ENCODE measurements around the gene NAT8L. TPM values are rescaled to one million over a fixed set of nuclear protein-coding genes. Genes with fewer than 3 reads are reported as not detected.

The NAT8L gene
- total and polyA plus RNA-seq, 4 donors = 8.8 to 62.2 (median 37.1) TPM

DNA sequence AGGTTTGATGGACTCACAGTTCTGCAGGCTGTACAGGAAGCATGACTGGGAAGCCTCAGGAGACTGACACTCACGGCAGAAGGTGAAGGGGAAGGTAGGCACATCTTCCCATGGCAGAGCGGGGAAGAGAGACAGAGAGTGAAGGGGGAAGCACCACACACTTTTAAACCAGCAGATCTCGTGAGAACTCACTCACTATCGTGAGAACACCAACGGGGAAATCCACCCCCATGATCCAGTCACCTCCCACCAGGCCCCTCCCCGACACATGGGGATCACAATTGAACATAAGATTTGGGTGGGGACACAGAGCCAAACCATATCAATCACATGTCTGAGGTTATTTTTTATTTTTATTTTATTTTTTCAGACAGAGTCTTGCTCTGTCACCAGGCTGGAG lies 4.9 kb upstream of the NAT8L start:
- no CpG with 5 or more reads among the region's 6 CpGs for WGBS (ENCODE audit: insufficient coverage)
- Histone ChIP-seq H3K27me3 (ENCODE audit: control insufficient read depth, insufficient read depth, low read length) (peaks cover 2% of the 10 kb centered on the region), H3K27ac (ENCODE audit: low read depth, low read length) (no peak overlapping the region), H3K9me3 (ENCODE audit: control insufficient read depth, insufficient read depth, low read length) (no peaks in the 10 kb centered on the region), H3K4me1 (ENCODE audit: control insufficient read depth, insufficient read depth, low read length) (peaks cover 11% of the 10 kb centered on the region), H3K4me3 (ENCODE audit: low read depth, low read length) (no peak overlapping the region), H3K36me3 (ENCODE audit: control insufficient read depth, insufficient read depth, low read length) (peaks cover 6% of the 10 kb centered on the region)
- DNase-seq (ENCODE audit: low read depth in 4 of 6, low spot score in 6 of 6) = no peak

DNA sequence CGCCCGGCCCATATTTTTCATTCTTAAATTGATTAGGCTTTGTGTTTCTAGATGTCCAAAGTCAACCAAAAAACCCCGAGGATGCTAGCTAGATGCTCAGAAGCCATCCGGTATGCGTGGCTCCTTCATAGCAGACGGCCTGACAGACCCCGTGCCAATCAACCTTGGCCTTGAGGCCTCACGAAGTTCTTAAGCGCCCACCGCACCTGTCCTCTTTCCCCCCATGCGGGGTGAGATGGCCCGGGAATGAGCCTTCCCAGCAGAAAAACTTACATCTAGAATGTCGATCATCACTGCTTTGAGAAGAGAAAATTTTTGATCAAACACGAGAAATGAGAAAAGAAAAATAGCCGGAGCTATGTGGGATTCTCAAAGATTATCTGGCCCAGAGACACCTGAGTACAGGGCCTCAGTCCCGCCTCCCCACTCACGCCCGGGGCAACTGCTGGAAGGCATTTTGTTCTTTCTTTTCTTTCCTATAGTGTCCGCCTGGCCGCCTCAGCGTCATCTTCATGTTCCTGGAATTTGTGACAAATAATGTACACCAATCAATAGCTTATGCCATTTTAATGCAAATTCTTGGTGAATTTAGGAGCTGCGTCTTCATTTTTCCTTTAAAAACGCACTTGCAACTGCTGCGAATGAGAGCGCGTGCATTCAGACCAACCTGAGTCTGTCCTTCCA lies 1.6 kb upstream of the NAT8L start:
- Histone ChIP-seq H3K27me3 (ENCODE audit: control insufficient read depth, insufficient read depth, low read length) (peaks cover 2% of the 10 kb centered on the region), H3K36me3 (ENCODE audit: control insufficient read depth, insufficient read depth, low read length) (peaks cover 19% of the 10 kb centered on the region), H3K4me3 (ENCODE audit: low read depth, low read length) (no peak overlapping the region), H3K27ac (ENCODE audit: low read depth, low read length) (no peak overlapping the region), H3K4me1 (ENCODE audit: control insufficient read depth, insufficient read depth, low read length) (peaks cover 35% of the 10 kb centered on the region), H3K9me3 (ENCODE audit: control insufficient read depth, insufficient read depth, low read length) (no peaks in the 10 kb centered on the region)
- WGBS (ENCODE audit: insufficient coverage) = 56% methylated on average over 11 of the region's 26 CpGs
- DNase-seq (ENCODE audit: low read depth in 4 of 6, low spot score in 6 of 6) = peak in 1 of 6 donors; percentile 46

DNA sequence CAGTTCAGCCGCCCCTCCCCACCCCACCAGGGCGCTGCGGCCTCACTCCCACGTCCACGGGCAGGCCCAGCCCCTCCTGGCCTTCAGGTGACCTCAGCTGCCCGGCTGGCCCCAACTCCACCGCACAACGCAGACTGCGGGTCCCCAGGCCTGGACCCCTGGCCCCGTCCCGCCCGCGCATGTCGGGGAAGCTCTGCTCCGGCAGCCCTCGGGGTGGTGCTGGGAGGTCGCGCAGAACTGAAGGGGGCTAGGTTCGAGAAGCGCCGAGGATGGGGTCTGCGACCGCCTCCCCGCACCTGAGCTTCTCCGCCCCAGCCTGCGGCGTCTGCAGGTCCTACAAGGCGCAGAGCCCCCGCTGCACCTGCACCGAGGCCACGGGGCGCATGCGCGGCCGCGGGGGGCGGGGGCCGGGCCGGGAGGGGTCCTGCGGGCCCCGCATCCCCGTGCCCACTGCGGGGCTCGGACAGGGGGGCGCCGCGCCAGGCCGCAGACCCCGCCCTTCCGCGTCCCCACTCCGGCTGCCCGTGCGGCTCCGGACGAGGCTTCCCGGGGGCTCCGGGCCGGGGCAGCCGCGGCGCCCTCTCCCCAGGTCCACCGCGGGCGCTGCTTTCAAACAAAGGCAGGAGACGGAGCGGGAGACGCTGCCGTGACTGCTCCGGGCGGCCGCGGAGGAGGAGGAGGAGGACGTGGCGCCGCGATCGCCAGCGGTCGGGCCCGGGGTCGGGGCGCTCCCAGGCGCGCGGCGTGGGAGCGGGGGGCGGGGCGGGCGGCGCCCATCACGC lies 672 bp upstream of the NAT8L start:
- WGBS (ENCODE audit: insufficient coverage) = under 1% methylated on average over 90 of the region's 93 CpGs
- Histone ChIP-seq H3K4me1 (ENCODE audit: control insufficient read depth, insufficient read depth, low read length) (peaks cover 44% of the 10 kb centered on the region), H3K27ac (ENCODE audit: low read depth, low read length) (peak overlapping the region; percentile 75), H3K36me3 (ENCODE audit: control insufficient read depth, insufficient read depth, low read length) (peaks cover 29% of the 10 kb centered on the region), H3K27me3 (ENCODE audit: control insufficient read depth, insufficient read depth, low read length) (peaks cover 2% of the 10 kb centered on the region), H3K9me3 (ENCODE audit: control insufficient read depth, insufficient read depth, low read length) (no peaks in the 10 kb centered on the region), H3K4me3 (ENCODE audit: low read depth, low read length) (peak overlapping the region; percentile 63)
- DNase-seq (ENCODE audit: low read depth in 4 of 6, low spot score in 6 of 6) = peak in 5 of 6 donors; percentile 43 to 92 (median 66)

DNA sequence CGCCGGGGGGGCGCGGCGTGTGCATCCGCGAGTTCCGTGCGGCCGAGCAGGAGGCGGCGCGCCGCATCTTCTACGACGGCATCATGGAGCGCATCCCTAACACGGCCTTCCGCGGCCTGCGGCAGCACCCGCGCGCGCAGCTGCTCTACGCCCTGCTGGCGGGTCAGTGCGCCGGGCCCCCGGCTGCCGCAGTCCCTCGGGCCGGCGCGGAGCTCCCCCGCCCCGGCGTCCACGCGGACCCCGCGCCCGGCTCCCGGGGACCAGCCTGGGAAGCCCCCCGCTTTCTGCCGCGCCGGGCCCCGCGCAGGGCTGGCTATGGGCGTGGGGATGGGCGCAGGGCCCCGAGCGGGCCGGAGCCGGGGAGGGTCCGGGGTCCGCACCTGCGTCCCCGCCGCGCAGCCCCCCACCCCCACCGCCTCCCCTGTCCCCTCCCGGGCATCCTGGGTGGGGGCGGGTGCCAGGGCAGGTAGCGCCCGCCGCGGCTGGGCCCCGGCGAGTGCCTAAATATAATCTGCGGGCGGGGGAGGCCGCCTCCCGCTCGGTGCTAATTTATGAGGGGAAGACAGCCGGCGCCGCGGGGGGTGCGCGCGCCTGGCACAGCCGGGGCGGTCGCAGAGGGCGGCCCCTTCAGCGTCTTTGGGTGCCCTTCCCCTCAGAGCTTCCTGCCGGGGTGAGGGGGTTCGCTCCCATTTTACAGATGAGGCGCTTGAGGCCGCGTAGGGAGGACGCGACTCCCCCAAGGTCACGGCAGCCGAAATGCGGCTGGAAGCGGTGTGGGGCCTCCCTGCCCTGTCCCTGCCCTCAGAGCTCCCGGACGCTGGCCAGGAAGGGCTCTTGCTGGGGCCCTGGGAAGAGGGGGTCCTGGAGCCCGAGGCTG lies 837 bp downstream of the NAT8L start:
- Histone ChIP-seq H3K36me3 (ENCODE audit: control insufficient read depth, insufficient read depth, low read length) (peaks cover 44% of the 10 kb centered on the region), H3K9me3 (ENCODE audit: control insufficient read depth, insufficient read depth, low read length) (no peaks in the 10 kb centered on the region), H3K4me3 (ENCODE audit: low read depth, low read length) (peak overlapping the region; percentile 44), H3K27ac (ENCODE audit: low read depth, low read length) (no peak overlapping the region), H3K4me1 (ENCODE audit: control insufficient read depth, insufficient read depth, low read length) (peaks cover 52% of the 10 kb centered on the region), H3K27me3 (ENCODE audit: control insufficient read depth, insufficient read depth, low read length) (peaks cover 2% of the 10 kb centered on the region)
- under 1% methylated on average over 86 of the region's 102 CpGs for WGBS (ENCODE audit: insufficient coverage)
- DNase-seq (ENCODE audit: low read depth in 4 of 6, low spot score in 6 of 6) = peak in 1 of 6 donors; percentile 63

DNA sequence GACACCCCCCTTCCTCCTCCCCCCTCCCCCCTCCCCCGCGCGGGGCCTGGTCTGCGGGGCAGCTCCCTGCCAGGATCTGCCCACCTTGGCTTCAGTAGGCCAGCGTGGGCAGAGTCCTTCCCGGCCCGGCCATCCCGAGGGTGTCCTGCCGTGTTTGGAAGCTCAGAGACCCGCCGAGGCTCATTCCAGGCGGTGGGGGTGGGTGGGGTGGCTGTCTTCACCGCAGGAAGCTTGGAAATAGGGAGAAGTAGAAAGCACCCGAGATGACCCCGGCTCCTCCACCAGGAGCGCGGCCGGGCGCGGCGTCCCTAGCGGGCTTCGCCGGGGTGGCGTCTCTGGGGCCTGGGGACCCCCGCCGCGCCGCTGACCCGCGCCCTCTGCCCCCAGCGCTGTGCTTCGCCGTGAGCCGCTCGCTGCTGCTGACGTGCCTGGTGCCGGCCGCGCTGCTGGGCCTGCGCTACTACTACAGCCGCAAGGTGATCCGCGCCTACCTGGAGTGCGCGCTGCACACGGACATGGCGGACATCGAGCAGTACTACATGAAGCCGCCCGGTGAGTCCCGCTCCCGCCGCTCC lies 1.6 kb downstream of the NAT8L start:
- peaks cover 51% of the 10 kb centered on the region for H3K36me3 ChIP-seq (ENCODE audit: control insufficient read depth, insufficient read depth, low read length)
- peaks cover 59% of the 10 kb centered on the region for H3K4me1 ChIP-seq (ENCODE audit: control insufficient read depth, insufficient read depth, low read length)
- WGBS (ENCODE audit: insufficient coverage) = 8% methylated on average over 51 of the region's 54 CpGs
- H3K4me3 ChIP-seq (ENCODE audit: low read depth, low read length) = peak overlapping the region; percentile 44
- H3K27ac ChIP-seq (ENCODE audit: low read depth, low read length) = no peak overlapping the region
- peak in 1 of 6 donors; percentile 61 for DNase-seq (ENCODE audit: low read depth in 4 of 6, low spot score in 6 of 6)
- peaks cover 2% of the 10 kb centered on the region for H3K27me3 ChIP-seq (ENCODE audit: control insufficient read depth, insufficient read depth, low read length)
- H3K9me3 ChIP-seq (ENCODE audit: control insufficient read depth, insufficient read depth, low read length) = no peaks in the 10 kb centered on the region

DNA sequence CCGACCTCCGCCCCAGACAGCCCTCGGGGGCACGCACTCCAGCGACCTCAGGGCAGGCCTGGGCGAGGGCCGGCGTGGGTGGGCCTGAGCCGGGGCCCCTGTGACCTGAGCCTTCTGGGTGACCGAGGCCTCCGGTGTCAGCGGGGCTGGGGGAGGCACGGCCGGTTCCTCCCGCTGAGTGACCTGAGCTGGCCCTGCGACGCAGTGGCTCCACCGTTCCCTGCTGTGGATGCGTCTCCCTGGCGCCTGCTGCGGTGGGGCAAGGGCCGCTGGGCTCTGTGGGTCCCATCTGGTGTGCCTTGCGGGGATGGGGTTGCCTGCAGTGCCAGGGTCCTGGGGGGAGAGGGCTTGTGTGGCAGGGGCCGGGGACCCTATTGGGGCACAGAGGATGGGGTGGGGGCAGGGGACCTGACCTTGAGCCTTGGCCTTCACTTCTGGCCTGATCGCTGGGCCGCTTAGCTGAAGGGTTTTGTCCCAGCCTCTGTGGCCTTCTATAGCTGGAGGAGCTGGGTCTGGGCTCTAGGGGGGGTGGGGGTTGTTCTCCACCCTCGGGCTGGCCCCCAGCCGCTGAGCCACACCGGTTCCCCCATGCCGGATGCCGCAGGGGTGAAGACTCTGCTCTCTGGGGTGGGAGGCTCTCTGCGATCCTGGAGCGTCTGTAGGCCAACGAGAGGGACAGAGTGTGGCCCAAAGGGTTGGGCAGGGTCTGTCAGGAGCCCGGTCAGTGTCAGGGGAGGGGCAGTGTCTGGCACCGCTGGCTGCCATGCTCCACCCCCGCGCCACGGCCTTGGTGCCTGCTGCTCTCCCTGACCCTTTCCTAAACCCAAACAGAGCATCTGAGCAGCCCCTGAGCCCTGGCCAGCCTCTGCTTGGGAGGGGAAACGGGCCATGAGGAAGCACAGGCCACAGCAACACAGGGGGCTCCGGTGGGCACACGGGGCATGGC lies 2.3 kb downstream of the NAT8L start:
- 38% methylated on average over 39 of the region's 42 CpGs for WGBS (ENCODE audit: insufficient coverage)
- no peak for DNase-seq (ENCODE audit: low read depth in 4 of 6, low spot score in 6 of 6)
- Histone ChIP-seq H3K9me3 (ENCODE audit: control insufficient read depth, insufficient read depth, low read length) (no peaks in the 10 kb centered on the region), H3K36me3 (ENCODE audit: control insufficient read depth, insufficient read depth, low read length) (peaks cover 59% of the 10 kb centered on the region), H3K27me3 (ENCODE audit: control insufficient read depth, insufficient read depth, low read length) (peaks cover 2% of the 10 kb centered on the region), H3K4me1 (ENCODE audit: control insufficient read depth, insufficient read depth, low read length) (peaks cover 66% of the 10 kb centered on the region), H3K4me3 (ENCODE audit: low read depth, low read length) (peak overlapping the region; percentile 44), H3K27ac (ENCODE audit: low read depth, low read length) (peak overlapping the region; percentile 25)

DNA sequence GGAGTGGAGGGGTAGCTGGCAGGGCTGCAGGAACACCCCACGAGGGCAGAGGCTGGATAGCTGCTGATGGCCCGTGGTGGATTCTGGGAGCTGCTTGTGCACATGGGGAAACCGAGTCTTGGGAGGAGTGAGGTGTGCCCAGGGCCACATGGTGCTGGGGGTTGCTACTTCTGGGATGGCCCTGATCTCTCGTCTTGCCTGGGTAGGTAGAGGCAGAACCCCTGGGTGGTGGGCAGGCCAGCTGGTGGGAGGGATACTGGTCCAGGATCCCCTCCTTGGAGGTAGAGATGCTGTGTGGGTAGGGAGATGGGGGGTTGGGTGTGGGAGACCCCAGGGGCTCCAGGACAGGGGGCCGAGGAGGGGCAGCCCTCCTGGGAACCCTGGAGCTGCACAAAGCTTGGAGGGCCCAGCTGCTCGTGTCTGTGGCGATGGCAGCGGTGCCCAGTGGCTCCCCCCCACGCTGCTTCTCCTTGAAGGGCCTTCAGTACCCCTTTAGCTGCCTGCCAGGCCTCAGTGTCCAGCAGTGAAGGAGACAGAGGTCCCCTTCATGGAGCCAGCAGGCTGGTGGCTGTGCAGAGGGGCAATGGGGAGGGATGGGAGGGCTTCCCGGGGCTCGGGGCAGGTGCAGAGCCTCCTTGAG lies 3.2 kb downstream of the NAT8L start:
- 67% methylated on average over 11 of the region's 11 CpGs for WGBS (ENCODE audit: insufficient coverage)
- peak overlapping the region; percentile 25 for H3K27ac ChIP-seq (ENCODE audit: low read depth, low read length)
- H3K9me3 ChIP-seq (ENCODE audit: control insufficient read depth, insufficient read depth, low read length) = no peaks in the 10 kb centered on the region
- DNase-seq (ENCODE audit: low read depth in 4 of 6, low spot score in 6 of 6) = no peak
- peaks cover 67% of the 10 kb centered on the region for H3K36me3 ChIP-seq (ENCODE audit: control insufficient read depth, insufficient read depth, low read length)
- H3K4me3 ChIP-seq (ENCODE audit: low read depth, low read length) = no peak overlapping the region
- H3K4me1 ChIP-seq (ENCODE audit: control insufficient read depth, insufficient read depth, low read length) = peaks cover 73% of the 10 kb centered on the region
- H3K27me3 ChIP-seq (ENCODE audit: control insufficient read depth, insufficient read depth, low read length) = peaks cover 2% of the 10 kb centered on the region

DNA sequence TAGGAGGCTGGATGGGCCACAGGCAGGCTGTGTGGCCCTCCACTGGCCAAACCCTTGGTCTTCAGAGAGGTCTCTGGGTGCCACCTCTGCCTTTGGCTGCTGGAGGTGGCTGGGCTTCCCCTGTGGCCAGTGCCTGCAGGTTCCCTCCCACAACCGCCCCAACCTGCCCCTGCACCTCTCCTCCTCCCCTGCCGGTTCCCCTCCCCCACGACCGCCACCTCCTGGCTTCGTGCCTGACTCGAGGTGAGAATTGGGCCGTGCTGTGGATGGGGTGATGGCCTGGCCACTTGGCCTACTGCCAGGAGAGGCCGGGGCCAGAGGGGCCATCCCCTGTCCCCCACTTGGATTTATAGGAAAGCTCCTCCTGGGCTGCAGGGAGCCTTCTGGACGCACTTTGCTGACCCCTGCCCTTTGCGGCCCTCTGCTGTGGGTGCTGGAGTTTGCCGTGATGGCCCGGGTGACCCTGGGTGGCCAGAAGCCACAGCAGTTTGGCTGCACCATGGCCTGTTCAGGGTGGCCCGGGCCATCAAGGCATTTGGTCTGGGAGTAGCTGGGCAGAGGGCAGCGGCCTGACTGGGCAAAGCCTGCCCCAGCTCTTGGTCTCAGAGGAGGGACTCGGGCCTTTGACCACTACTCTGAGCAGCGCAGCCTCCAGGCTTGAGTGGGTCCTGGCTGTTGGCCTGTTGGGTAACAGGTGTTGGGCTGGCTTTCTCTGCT lies 3.8 kb downstream of the NAT8L start:
- DNase-seq (ENCODE audit: low read depth in 4 of 6, low spot score in 6 of 6) = no peak
- Histone ChIP-seq H3K4me1 (ENCODE audit: control insufficient read depth, insufficient read depth, low read length) (peaks cover 74% of the 10 kb centered on the region), H3K27ac (ENCODE audit: low read depth, low read length) (no peak overlapping the region), H3K4me3 (ENCODE audit: low read depth, low read length) (no peak overlapping the region), H3K36me3 (ENCODE audit: control insufficient read depth, insufficient read depth, low read length) (peaks cover 74% of the 10 kb centered on the region), H3K9me3 (ENCODE audit: control insufficient read depth, insufficient read depth, low read length) (no peaks in the 10 kb centered on the region), H3K27me3 (ENCODE audit: control insufficient read depth, insufficient read depth, low read length) (peaks cover 2% of the 10 kb centered on the region)
- WGBS (ENCODE audit: insufficient coverage) = 69% methylated on average over 14 of the region's 16 CpGs

Data from spinal cord (tissue), 10 donors.